GM23338 (cell line): ENCODE measurements around the gene CMSS1. TPM values are rescaled to one million over a fixed set of nuclear protein-coding genes. Genes with fewer than 3 reads are reported as not detected.

Experiments used
- ATAC-seq: fragments of 200-7000 bp; cut with Tn5 transposase; 3 replicates; pipeline ENCODE4 v1.9.1; 2020
- DNase-seq: peaks from one replicate; pipeline ENCODE4 v3.0.0-alpha.2; 2015; ENCODE audit warnings: low spot score
- H2AFZ ChIP-seq: fragments of 200-600 bp; sonication (generic); 2 replicates; pipeline ENCODE4 v1.8.0; 2016; ENCODE audit warnings: antibody characterized with exemption, mild to moderate bottlenecking, moderate library complexity
- H3F3A ChIP-seq: fragments of 200-600 bp; sonication (generic); replicated peaks from 2 replicates; pipeline ENCODE4 v1.8.0; 2017; ENCODE audit warnings: antibody characterized with exemption, mixed run types, low read depth
- H3K27ac ChIP-seq: fragments of 200-600 bp; sonication (generic); 2 replicates; pipeline ENCODE4 v1.6.1; 2016; ENCODE audit warnings: low read depth
- H3K27me3 ChIP-seq: fragments of 200-600 bp; sonication (generic); 2 replicates; pipeline ENCODE4 v1.8.0; 2016; ENCODE audit warnings: mild to moderate bottlenecking, mixed run types, moderate library complexity; ENCODE audit not compliant: insufficient read depth
- H3K36me3 ChIP-seq: fragments of 200-600 bp; sonication (generic); 2 replicates; pipeline ENCODE4 v1.8.0; 2016; ENCODE audit warnings: mild to moderate bottlenecking; ENCODE audit not compliant: insufficient read depth
- H3K4me1 ChIP-seq: fragments of 200-600 bp; sonication (generic); 2 replicates; pipeline ENCODE4 v1.8.0; 2016; ENCODE audit warnings: mild to moderate bottlenecking, moderate library complexity; ENCODE audit not compliant: insufficient read depth
- H3K4me2 ChIP-seq: fragments of 200-600 bp; sonication (generic); 2 replicates; pipeline ENCODE4 v1.7.1; 2017; ENCODE audit warnings: mixed run types
- H3K4me3 ChIP-seq: fragments of 200-600 bp; sonication (generic); 2 replicates; pipeline ENCODE4 v1.6.1; 2016; ENCODE audit warnings: mixed run types
- H3K79me2 ChIP-seq: fragments of 200-600 bp; sonication (generic); replicated peaks from 2 replicates; pipeline ENCODE4 v1.8.0; 2017; ENCODE audit warnings: mild to moderate bottlenecking; ENCODE audit not compliant: insufficient read depth
- H3K9me2 ChIP-seq: fragments of 200-600 bp; sonication (generic); 2 replicates; pipeline ENCODE4 v1.8.0; 2017; ENCODE audit not compliant: insufficient read depth
- H4K20me1 ChIP-seq: fragments of 200-600 bp; sonication (generic); replicated peaks from 2 replicates; pipeline ENCODE4 v1.8.0; 2017; ENCODE audit warnings: mild to moderate bottlenecking; ENCODE audit not compliant: insufficient read depth
- H3K27ac Mint-ChIP-seq: 2 replicates; pipeline ENCODE4 v1.8.0; 2020; ENCODE audit warnings: inconsistent platforms, mild to moderate bottlenecking, moderate library complexity, mixed read lengths
- H3K27me3 Mint-ChIP-seq: 3 replicates; pipeline ENCODE4 v1.8.0; 2022; ENCODE audit warnings: low read depth, mild to moderate bottlenecking, moderate library complexity, mixed read lengths, inconsistent platforms; ENCODE audit not compliant: insufficient read depth, poor library complexity
- H3K36me3 Mint-ChIP-seq: 3 replicates; pipeline ENCODE4 v1.8.0; 2021; ENCODE audit warnings: low read depth, mild to moderate bottlenecking, inconsistent platforms, moderate library complexity, mixed read lengths
- H3K4me1 Mint-ChIP-seq: 3 replicates; pipeline ENCODE4 v1.8.0; 2020; ENCODE audit warnings: mild to moderate bottlenecking, inconsistent platforms, mixed read lengths
- H3K4me3 Mint-ChIP-seq: 3 replicates; pipeline ENCODE4 v1.8.0; 2021; ENCODE audit warnings: moderate library complexity, mild to moderate bottlenecking, inconsistent platforms, mixed read lengths
- H3K9me3 Mint-ChIP-seq: 3 replicates; pipeline ENCODE4 v1.8.0; 2020; ENCODE audit warnings: moderate library complexity, mild to moderate bottlenecking, inconsistent platforms, mixed read lengths
- CREB1 ChIP-seq: fragments of 250-450 bp; sonication (Bioruptor Pico); IDR thresholded peaks from 2 replicates; pipeline ENCODE4 v1.5.0; 2020; ENCODE audit warnings: low read depth, mild to moderate bottlenecking, moderate library complexity
- EZH2 ChIP-seq: fragments of 200-600 bp; sonication (generic); IDR thresholded peaks from one replicate; pipeline ENCODE4 v1.8.0; 2017; ENCODE audit warnings: antibody characterized with exemption, mild to moderate bottlenecking, low read depth; ENCODE audit not compliant: unreplicated experiment
- EZH2phosphoT487 ChIP-seq: fragments of 200-600 bp; sonication (generic); IDR thresholded peaks from one replicate; pipeline ENCODE4 v1.8.1; 2018; ENCODE audit warnings: antibody characterized with exemption; ENCODE audit not compliant: unreplicated experiment
- JUNB ChIP-seq: IDR thresholded peaks from one replicate; pipeline ENCODE4 v1.6.1; 2016; ENCODE audit warnings: antibody characterized with exemption; ENCODE audit not compliant: unreplicated experiment
- NANOG ChIP-seq: IDR thresholded peaks from 2 replicates; pipeline ENCODE4 v1.6.1; 2016; ENCODE audit warnings: antibody characterized with exemption, borderline replicate concordance
- POLR2AphosphoS5 ChIP-seq: IDR thresholded peaks from 2 replicates; pipeline ENCODE4 v1.6.1; 2016; ENCODE audit warnings: antibody characterized with exemption, low read depth
- STAT1 ChIP-seq: IDR thresholded peaks from one replicate; pipeline ENCODE4 v1.6.1; 2016; ENCODE audit warnings: antibody characterized with exemption; ENCODE audit not compliant: unreplicated experiment
- ZNF114 ChIP-seq: fragments of 250-450 bp; sonication (Bioruptor Pico); IDR thresholded peaks from 2 replicates; pipeline ENCODE4 v1.5.0; 2020; ENCODE audit warnings: mild to moderate bottlenecking, moderate library complexity
- ZNF331 ChIP-seq: fragments of 250-450 bp; sonication (Bioruptor Pico); IDR thresholded peaks from 2 replicates; pipeline ENCODE4 v1.5.0; 2020; ENCODE audit warnings: low read depth, mild to moderate bottlenecking, moderate library complexity
- polyA plus RNA-seq: library from polyadenylated mRNA; unstranded; fragments of >200 nt; fragmentation: Nextera tagmentation; extraction: Ambion mirVana; gene quantifications from 2 replicates; pipeline ENCODE4 v1.2.1, GENCODE V29; 2016
- total RNA-seq: library from RNA; depleted of rRNA; stranded (reverse); fragments of >200 nt; shearing (Covaris generic); gene quantifications from 2 replicates; pipeline ENCODE4 v1.2.3, GENCODE V29; 2014
- TF ChIP-seq, protein P1 (sequence below): IDR thresholded peaks from 2 replicates; pipeline ENCODE4 v1.6.1; 2016; ENCODE audit warnings: antibody characterized with exemption
- TF ChIP-seq, protein P2 (sequence below): IDR thresholded peaks from one replicate; pipeline ENCODE4 v1.6.1; 2018; ENCODE audit warnings: antibody characterized with exemption; ENCODE audit not compliant: unreplicated experiment
- TF ChIP-seq, protein P3 (sequence below), 2 experiments: fragments of 200-600 bp in 1 of 2; sonication (generic) in 1 of 2; conservative IDR thresholded peaks; 2 replicates each; pipeline versions ENCODE4 v1.5.1 to v1.6.1; 2016 to 2017; ENCODE audit warnings: antibody characterized with exemption in 2 of 2, low read depth in 2 of 2, mild to moderate bottlenecking in 2 of 2, moderate library complexity in 1 of 2
- TF ChIP-seq, protein P4 (sequence below): fragments of 250-450 bp; sonication (Bioruptor Pico); IDR thresholded peaks from 2 replicates; pipeline ENCODE4 v1.5.0; 2020; ENCODE audit warnings: mild to moderate bottlenecking, moderate library complexity

The CMSS1 gene
- total and polyA plus RNA-seq, 2 experiments from 2014 or later: 39.4 to 187 TPM

DNA sequence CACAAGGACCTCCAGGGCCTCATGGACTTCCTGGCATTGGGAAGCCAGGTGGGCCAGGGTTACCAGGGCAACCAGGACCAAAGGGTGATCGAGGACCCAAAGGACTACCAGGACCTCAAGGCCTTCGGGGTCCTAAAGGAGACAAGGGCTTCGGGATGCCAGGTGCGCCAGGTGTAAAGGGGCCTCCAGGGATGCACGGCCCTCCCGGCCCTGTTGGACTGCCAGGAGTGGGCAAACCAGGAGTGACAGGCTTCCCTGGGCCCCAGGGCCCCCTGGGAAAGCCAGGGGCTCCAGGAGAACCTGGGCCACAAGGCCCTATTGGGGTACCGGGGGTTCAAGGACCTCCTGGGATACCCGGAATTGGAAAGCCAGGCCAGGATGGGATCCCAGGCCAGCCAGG is 23.2 kb upstream of the CMSS1 start:
- TF ChIP-seq STAT1: no peak
- TF ChIP-seq POLR2AphosphoS5: no peak
- no peak for TF ChIP-seq NANOG
- TF ChIP-seq, protein P1, sequence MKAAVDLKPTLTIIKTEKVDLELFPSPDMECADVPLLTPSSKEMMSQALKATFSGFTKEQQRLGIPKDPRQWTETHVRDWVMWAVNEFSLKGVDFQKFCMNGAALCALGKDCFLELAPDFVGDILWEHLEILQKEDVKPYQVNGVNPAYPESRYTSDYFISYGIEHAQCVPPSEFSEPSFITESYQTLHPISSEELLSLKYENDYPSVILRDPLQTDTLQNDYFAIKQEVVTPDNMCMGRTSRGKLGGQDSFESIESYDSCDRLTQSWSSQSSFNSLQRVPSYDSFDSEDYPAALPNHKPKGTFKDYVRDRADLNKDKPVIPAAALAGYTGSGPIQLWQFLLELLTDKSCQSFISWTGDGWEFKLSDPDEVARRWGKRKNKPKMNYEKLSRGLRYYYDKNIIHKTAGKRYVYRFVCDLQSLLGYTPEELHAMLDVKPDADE: no peak
- TF ChIP-seq, protein P2, sequence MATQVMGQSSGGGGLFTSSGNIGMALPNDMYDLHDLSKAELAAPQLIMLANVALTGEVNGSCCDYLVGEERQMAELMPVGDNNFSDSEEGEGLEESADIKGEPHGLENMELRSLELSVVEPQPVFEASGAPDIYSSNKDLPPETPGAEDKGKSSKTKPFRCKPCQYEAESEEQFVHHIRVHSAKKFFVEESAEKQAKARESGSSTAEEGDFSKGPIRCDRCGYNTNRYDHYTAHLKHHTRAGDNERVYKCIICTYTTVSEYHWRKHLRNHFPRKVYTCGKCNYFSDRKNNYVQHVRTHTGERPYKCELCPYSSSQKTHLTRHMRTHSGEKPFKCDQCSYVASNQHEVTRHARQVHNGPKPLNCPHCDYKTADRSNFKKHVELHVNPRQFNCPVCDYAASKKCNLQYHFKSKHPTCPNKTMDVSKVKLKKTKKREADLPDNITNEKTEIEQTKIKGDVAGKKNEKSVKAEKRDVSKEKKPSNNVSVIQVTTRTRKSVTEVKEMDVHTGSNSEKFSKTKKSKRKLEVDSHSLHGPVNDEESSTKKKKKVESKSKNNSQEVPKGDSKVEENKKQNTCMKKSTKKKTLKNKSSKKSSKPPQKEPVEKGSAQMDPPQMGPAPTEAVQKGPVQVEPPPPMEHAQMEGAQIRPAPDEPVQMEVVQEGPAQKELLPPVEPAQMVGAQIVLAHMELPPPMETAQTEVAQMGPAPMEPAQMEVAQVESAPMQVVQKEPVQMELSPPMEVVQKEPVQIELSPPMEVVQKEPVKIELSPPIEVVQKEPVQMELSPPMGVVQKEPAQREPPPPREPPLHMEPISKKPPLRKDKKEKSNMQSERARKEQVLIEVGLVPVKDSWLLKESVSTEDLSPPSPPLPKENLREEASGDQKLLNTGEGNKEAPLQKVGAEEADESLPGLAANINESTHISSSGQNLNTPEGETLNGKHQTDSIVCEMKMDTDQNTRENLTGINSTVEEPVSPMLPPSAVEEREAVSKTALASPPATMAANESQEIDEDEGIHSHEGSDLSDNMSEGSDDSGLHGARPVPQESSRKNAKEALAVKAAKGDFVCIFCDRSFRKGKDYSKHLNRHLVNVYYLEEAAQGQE: no peak
- TF ChIP-seq, protein P3, sequence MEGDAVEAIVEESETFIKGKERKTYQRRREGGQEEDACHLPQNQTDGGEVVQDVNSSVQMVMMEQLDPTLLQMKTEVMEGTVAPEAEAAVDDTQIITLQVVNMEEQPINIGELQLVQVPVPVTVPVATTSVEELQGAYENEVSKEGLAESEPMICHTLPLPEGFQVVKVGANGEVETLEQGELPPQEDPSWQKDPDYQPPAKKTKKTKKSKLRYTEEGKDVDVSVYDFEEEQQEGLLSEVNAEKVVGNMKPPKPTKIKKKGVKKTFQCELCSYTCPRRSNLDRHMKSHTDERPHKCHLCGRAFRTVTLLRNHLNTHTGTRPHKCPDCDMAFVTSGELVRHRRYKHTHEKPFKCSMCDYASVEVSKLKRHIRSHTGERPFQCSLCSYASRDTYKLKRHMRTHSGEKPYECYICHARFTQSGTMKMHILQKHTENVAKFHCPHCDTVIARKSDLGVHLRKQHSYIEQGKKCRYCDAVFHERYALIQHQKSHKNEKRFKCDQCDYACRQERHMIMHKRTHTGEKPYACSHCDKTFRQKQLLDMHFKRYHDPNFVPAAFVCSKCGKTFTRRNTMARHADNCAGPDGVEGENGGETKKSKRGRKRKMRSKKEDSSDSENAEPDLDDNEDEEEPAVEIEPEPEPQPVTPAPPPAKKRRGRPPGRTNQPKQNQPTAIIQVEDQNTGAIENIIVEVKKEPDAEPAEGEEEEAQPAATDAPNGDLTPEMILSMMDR (conservative IDR thresholded peaks at IDR 0.05; ENCODE audit: low read depth in 2 of 2): no peak
- no peak for TF ChIP-seq EZH2phosphoT487
- no peak for TF ChIP-seq JUNB
- TF ChIP-seq, protein P4, sequence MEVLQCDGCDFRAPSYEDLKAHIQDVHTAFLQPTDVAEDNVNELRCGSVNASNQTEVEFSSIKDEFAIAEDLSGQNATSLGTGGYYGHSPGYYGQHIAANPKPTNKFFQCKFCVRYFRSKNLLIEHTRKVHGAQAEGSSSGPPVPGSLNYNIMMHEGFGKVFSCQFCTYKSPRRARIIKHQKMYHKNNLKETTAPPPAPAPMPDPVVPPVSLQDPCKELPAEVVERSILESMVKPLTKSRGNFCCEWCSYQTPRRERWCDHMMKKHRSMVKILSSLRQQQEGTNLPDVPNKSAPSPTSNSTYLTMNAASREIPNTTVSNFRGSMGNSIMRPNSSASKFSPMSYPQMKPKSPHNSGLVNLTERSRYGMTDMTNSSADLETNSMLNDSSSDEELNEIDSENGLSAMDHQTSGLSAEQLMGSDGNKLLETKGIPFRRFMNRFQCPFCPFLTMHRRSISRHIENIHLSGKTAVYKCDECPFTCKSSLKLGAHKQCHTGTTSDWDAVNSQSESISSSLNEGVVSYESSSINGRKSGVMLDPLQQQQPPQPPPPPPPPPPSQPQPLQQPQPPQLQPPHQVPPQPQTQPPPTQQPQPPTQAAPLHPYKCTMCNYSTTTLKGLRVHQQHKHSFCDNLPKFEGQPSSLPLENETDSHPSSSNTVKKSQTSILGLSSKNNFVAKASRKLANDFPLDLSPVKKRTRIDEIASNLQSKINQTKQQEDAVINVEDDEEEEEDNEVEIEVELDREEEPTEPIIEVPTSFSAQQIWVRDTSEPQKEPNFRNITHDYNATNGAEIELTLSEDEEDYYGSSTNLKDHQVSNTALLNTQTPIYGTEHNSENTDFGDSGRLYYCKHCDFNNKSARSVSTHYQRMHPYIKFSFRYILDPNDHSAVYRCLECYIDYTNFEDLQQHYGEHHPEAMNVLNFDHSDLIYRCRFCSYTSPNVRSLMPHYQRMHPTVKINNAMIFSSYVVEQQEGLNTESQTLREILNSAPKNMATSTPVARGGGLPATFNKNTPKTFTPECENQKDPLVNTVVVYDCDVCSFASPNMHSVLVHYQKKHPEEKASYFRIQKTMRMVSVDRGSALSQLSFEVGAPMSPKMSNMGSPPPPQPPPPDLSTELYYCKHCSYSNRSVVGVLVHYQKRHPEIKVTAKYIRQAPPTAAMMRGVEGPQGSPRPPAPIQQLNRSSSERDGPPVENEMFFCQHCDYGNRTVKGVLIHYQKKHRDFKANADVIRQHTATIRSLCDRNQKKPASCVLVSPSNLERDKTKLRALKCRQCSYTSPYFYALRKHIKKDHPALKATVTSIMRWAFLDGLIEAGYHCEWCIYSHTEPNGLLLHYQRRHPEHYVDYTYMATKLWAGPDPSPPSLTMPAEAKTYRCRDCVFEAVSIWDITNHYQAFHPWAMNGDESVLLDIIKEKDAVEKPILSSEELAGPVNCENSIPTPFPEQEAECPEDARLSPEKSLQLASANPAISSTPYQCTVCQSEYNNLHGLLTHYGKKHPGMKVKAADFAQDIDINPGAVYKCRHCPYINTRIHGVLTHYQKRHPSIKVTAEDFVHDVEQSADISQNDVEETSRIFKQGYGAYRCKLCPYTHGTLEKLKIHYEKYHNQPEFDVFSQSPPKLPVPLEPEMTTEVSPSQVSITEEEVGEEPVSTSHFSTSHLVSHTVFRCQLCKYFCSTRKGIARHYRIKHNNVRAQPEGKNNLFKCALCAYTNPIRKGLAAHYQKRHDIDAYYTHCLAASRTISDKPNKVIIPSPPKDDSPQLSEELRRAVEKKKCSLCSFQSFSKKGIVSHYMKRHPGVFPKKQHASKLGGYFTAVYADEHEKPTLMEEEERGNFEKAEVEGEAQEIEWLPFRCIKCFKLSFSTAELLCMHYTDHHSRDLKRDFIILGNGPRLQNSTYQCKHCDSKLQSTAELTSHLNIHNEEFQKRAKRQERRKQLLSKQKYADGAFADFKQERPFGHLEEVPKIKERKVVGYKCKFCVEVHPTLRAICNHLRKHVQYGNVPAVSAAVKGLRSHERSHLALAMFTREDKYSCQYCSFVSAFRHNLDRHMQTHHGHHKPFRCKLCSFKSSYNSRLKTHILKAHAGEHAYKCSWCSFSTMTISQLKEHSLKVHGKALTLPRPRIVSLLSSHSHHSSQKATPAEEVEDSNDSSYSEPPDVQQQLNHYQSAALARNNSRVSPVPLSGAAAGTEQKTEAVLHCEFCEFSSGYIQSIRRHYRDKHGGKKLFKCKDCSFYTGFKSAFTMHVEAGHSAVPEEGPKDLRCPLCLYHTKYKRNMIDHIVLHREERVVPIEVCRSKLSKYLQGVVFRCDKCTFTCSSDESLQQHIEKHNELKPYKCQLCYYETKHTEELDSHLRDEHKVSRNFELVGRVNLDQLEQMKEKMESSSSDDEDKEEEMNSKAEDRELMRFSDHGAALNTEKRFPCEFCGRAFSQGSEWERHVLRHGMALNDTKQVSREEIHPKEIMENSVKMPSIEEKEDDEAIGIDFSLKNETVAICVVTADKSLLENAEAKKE (CRISPR knock-in tag): no peak
- no peak for TF ChIP-seq ZNF331 (CRISPR knock-in tag)
- no peak for TF ChIP-seq EZH2
- no peak for TF ChIP-seq CREB1 (CRISPR knock-in tag)
- TF ChIP-seq ZNF114 (CRISPR knock-in tag): no peak
- Histone ChIP-seq H3K4me2 (no peak overlapping the region), H3K36me3 (no peaks in the 10 kb centered on the region), H3K4me1 (no peaks in the 10 kb centered on the region), H3K9me2 (no peaks in the 10 kb centered on the region; the same call in none of the 2 replicates), H3F3A (no peaks in the 10 kb centered on the region), H3K27ac (no peak overlapping the region), H2AFZ (no peak overlapping the region), H3K27me3 (no peaks in the 10 kb centered on the region), H3K79me2 (no peaks in the 10 kb centered on the region), H3K4me3 (no peak overlapping the region), H4K20me1 (no peaks in the 10 kb centered on the region)
- H3K4me1 Mint-ChIP-seq: no peaks in the 10 kb centered on the region
- no peaks in the 10 kb centered on the region for H3K27me3 Mint-ChIP-seq
- H3K36me3 Mint-ChIP-seq: no peaks in the 10 kb centered on the region
- no peak overlapping the region for H3K27ac Mint-ChIP-seq
- no peak for ATAC-seq
- no peak for DNase-seq
- no peaks in the 10 kb centered on the region for H3K9me3 Mint-ChIP-seq
- H3K4me3 Mint-ChIP-seq: no peak overlapping the region
